Esophagus squamous epithelium (tissue), 4 donors: ENCODE results near the gene COL4A1.

Experiments used
- CTCF ChIP-seq, 6 experiments: fragments of 450-650 bp in 4 of 6; fragments of 200-600 bp in 2 of 6; sonication (generic) in 2 of 6; IDR thresholded peaks; one replicate each; pipeline ENCODE4 v1.5.1; 2016 to 2019; ENCODE audit warnings: antibody characterized with exemption in 6 of 6, mild to moderate bottlenecking in 4 of 6, moderate library complexity in 4 of 6
- POLR2A ChIP-seq, 4 donors: fragments of 450-650 bp; IDR thresholded peaks; one replicate each; pipeline ENCODE4 v1.6.1; 2017; ENCODE audit warnings: antibody characterized with exemption in 4 of 4, mild to moderate bottlenecking in 4 of 4, moderate library complexity in 3 of 4

- TF ChIP-seq CTCF (IDR thresholded peaks at IDR 0.05) (no peak), POLR2A (IDR thresholded peaks at IDR 0.05) (no peak)
Observed at GRCh38 chr13:110334841-110335490, 28.0 kb upstream of the COL4A1 start.
